ENCODE results near the gene ADCY2.
"Not testable (repeated sequence)": the region's sequence is repeated elsewhere in the genome, so short reads cannot be mapped to it uniquely, and the experiment has no call there.

The ADCY2 gene

DNA sequence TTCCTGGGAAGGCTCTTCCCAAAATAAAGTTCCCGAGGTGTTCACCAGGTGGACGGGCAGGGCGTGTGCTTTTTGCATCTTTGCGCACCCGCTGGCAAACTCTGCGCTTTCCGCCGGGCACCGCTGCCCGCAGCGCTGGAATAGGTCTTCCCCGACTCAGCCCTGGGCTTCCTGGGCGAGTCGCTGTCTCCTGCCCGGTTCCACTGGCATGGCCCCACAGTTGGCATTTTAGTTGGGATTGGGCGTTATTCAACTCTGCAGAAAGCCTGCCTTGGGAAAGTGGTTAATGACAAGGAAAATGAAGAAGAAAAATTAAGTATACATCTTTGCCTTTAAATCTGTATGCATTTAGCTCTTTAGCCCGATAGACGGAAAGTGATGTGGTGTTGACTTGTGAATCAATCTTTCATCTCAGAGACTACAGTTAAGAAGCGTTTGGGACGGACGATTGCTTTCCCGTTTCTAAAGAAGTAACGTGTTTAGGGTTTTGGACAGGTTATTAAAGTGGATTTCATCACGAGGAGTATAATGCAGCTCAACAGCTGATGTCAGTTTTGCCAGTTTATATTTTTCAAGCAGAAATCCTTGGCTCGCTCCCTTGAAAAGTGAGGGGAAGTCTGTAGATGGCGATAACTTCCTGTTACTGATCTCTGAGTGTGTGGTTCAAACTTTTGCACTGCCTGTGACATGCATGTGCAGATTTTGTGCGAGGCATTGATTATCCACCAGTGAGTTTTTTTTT lies 946 bp downstream of the ADCY2 start:
- no peak for DNase-seq

GRCh38 chr5:7397937-7398336 lies 2.0 kb downstream of the ADCY2 start:
- DNase-seq, result no peak

GRCh38 chr5:7398596-7399280 lies 2.8 kb downstream of the ADCY2 start:
- no peak for DNase-seq

DNA sequence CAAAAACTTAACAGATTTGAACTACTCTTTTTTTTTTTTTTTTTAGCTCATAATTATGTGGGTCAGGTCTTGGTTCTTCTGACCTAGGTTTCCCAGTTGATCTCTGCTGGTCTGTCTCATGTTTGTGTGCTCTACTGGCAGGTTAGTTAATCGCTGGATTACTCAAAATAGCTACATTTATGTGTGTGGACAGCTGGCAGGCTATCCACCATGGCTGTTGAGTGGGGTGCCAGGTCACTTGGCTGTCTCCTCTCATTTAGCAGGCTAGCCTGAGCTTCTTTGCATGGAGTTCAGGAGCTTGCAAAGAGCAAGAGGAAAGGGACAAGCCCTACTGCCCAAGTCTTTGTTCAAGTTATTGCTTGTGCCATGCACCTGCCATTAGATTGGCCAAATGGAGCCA lies 9.3 kb downstream of the ADCY2 start:
- DNase-seq, result no peak

DNA sequence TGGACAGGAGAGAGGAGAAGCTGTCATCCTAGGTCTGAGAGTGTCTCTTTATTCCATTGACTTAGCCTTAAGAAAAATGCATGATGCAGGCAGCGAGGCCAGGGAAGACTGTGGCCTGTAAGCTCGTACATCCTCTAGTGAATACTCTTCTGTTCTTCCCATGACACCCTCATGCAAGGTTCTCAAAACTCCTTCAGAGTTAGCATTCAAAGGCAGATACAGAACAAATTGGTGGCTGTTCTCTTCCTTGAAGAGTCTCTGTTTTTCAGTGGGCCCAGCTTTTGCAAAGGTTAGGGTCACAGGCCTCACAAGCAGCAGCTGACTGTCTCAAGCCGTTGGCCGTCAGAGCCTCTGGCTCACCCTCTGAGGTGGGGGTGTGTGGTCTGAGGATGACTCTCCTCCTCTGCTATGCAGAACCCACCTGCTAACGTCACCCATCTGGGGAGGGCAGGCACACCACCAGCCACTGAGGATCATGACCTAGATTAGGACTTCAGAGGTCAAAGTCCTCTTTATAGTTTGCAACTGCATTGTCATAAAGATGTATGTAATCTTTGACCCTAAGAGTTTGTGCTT lies 15.1 kb downstream of the ADCY2 start:
- no peak for DNase-seq

DNA sequence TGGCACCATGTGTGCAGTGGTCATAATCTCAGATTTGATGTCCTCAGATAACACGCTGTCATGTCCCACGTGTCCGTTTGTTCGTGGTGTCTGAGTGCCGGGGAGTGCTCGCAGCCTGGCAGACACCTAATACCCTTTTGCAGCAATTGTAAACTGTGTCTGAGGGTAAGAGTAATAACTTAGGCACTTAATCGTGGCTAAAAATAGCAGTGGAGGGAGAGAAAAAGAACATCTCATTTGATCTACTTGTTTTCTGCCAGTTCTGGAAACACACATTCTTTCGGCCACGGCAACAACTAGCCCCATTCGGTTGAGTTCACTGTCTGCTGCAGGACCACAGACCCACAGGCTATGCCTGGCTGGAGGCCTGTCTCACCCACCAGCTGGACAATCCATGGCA lies 16.5 kb downstream of the ADCY2 start:
- DNase-seq, result no peak

DNA sequence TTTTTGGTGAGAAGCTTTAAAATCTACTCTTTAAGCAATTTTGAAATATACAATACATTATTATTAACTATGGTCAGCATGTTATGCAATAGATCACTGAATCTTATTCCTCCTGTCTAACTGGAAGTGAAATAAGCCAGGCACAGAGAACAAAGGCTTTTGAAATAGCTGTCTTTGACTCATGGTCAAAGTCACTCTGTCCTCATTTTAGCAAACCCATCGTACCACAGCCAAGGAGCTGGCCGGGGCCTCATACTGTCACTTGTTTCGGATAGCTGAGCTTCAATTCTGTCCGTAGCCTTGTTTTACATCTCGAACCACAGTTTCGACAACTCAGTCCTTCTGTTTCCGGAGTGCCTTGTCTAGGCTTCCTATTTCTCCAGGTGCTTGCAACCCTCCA lies 19.2 kb downstream of the ADCY2 start:
- DNase-seq, result no peak

DNA sequence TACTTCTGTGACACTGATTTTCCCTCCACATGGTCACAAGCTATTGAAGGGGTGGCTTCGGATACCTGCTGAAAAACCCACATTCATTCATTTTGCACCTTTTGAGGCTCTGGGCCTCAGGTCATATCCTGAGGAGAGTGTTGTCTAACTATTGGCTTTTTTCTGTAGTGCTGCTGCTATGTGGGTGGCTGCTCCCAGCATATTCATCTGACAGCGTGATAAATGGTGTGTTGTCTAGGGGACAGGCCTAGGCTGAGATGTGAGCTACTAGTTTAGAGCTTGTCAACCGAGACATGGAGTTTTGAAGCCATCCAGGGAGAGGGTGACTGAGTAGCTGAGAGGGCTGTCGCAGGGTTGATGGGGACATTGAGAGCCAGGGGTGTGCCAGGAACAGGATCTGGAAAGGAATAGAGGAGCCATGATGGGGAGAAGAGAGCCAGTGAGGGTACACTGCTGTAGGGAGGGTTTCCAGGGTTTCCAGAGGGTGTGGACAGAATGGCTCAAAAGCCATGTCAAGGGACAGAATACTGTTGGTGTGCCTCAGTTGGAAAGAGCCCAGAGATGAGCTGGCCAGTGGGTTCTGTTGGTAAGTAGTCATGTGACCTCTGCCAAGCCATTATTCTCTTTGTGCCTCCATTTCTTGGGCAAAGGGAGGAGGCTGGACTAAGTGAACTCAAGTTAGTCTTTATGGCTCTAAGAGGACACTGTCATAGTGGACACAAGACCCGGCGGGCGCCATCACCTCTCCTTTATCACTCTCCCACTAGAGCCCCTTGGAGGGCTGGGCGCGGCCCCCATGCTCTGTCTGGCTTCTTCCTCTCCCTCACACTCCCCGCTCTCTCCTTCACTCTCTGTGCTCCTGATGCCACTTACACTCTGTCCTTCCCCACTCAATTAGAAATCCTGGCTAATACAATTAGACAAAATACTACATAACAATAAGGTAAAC lies 19.9 kb downstream of the ADCY2 start:
- no peak for DNase-seq

DNA sequence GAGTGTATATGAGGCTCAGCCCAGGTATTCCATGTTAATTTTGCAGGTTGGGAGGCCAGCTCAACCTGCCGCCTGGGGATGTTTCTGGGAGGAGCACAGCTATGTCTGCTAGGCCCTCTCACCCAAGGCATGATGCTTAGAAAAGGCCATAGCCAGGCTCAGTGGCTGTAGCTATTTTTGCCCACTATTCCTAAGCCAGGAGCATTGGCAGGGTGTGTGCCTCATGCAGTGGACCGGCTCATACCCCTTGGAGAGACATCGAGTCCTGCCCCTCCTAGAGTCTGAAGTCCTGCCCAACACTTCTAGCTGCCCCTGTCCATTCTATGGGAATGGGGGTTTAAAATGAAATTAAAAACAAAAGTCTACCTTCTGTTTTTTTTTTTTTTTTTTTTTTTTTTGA lies 22.3 kb downstream of the ADCY2 start:
- no peak for DNase-seq

GRCh38 chr5:7419367-7419766 lies 23.4 kb downstream of the ADCY2 start:
- no peak for DNase-seq

- DNase-seq, result no peak
These were observed 23.9 kb downstream of the ADCY2 start for GRCh38 chr5:7419846-7420245.

DNA sequence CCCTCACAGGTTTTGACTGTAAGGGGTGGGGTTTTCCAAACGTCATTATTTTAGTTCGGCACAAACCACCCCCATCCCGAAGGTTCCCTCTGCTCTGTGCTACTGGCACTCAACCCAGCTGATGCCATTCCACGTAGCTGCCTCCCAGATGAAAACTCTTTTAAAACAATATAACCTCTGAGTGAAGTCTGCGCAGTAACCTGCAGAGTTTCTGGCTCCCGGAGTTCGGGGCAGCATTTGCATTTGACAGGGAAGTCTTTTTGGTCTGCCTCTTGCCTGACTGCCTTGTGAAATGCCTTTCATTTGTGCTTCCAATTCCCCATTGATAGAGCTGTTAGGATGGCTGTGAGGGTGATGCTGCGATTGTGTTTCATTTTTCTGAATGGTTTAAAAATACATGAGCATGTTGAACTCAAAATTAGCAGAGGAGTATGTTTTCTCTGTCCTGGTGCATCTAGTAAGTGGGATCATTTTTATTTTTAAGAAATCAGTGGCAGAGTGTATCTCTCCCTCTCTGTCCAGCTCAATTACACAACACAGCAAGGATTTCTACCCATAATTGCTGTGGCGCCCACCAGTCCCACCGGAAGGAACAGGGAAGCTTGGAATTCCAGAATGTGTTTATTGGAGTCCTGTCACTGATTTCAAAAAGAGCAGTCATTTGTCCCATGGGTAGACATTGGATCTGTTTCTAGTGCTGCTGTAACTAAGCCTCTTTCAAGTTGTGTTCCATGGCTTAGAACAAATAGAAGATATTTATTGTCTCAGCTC lies 24.8 kb downstream of the ADCY2 start:
- DNase-seq, result no peak

DNA sequence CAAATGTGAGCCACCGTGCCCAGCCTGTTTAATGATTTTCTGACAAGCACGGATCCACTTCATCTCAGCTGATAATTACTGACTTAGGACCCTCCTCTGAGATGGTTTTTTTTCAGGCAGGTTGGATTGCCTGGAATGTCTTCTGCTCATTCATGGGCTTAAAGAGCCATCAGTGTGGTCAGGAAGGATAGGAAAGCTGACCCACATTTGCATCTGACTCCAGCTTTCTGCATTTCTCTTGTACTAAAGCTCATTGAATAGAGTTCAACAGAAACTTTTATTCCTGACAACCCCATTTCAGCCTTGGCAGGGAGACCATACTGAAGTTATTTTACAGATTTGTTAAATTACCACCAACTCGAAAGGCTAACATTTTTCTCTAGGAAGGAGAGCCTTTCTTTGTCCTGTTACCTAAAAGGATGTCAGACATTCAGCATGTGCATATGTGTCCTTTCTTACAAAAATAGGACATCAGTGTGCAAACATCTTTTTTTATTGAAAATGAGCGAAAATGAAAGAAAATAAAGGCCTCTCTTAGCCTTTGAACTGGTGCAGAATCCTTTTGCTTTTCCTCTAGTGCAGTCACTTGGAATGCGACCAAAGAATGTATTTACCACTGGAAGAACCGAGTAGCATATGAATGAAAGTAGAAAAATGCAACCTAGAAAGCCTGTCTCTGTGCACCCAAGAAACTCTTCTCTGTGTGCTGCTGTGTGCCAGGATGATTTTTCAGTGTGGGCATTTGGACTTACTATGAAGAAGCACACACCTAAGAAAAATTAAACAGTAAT lies 26.6 kb downstream of the ADCY2 start:
- no peak for DNase-seq

- not testable (repeated sequence) for DNase-seq
These were observed 27.3 kb downstream of the ADCY2 start for GRCh38 chr5:7423231-7423630.

DNA sequence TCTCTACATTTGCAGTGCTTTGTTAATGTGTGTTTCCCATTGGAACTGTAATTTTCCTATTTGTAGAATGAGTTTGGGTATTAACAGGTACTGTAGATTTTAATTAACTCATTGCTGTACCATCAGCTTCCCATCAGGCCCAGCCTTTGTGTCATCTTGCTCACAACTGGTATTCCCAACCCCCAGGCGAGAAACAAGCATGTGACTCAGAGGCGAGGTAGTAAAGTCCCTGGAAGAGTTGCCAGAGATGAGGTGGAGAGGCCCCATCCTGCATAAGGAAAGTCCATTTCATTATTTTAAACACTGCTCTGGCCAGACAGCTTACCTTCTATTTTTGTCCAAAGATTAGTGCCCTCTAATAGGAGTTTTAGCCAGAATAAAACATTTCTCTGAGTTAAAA lies 29.9 kb downstream of the ADCY2 start:
- DNase-seq, result no peak

GRCh38 chr5:7426284-7426683 lies 30.3 kb downstream of the ADCY2 start:
- no peak for DNase-seq

GRCh38 chr5:7434914-7435313 lies 39.0 kb downstream of the ADCY2 start:
- DNase-seq, result no peak

GRCh38 chr5:7435503-7435902 lies 39.6 kb downstream of the ADCY2 start:
- DNase-seq, result no peak

DNA sequence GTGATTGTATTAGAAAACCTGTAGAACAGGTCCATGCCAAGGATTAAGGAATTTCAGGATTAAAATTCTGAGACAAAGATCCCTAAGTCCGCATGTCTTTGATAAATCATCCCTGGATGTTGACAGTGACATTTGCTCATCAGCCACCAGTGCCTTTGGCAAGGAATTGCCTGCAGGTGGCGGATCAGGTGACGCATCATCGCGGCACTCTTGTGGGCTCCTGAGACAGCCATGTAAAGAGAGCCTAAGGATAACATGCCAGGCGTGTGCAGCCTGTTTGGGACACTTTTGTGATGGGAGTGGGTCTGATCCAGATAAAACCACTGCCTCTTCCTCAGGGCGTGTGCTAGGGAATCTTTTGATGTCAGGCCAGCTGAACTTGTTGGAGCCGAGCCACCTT lies 40.6 kb downstream of the ADCY2 start:
- DNase-seq, result no peak

GRCh38 chr5:7437836-7438235 lies 41.9 kb downstream of the ADCY2 start:
- no peak for DNase-seq

DNA sequence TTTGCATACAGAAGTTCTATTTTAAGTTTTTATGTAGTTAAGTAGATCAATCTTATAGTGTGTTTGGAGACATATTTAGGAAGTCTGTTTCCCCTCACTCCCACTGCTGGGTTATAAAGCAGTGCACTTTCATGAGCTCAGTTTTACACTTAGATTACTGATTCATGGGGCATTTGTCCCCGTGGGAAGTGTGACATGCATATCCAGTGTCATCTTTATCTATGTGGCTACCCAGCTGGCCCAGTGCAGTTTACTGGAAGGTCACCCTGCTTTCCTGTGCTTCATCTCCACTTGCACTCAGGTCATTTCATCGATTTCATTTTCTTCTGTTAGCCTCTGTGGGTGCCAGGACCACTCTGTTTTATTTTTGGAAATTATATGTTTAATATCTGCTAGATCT lies 49.1 kb downstream of the ADCY2 start:
- no peak for DNase-seq

- no peak for DNase-seq
These were observed 49.9 kb downstream of the ADCY2 start for GRCh38 chr5:7445831-7446230.
